Neural crest cell (in vitro differentiated cells): ENCODE measurements around the gene ASL. TPM values are rescaled to one million over a fixed set of nuclear protein-coding genes. Genes with fewer than 3 reads are reported as not detected.
A peak's percentile ranks its signal among the peaks of the same experiment; 100 is the strongest.
"Not testable (repeated sequence)": the region's sequence is repeated elsewhere in the genome, so short reads cannot be mapped to it uniquely, and the experiment has no call there.

Experiments
- DNase-seq: peaks from one replicate; pipeline ENCODE4 v3.0.0; 2021; ENCODE audit warnings: low read depth, mixed read lengths, low spot score
- H3K27ac Mint-ChIP-seq: one replicate; pipeline ENCODE4 v1.8.0; 2021; ENCODE audit warnings: mild to moderate bottlenecking, mixed read lengths; ENCODE audit not compliant: unreplicated experiment
- H3K27me3 Mint-ChIP-seq: 2 replicates; pipeline ENCODE4 v1.8.0; 2021; ENCODE audit warnings: low read depth, mild to moderate bottlenecking, mixed read lengths
- H3K36me3 Mint-ChIP-seq: 2 replicates; pipeline ENCODE4 v1.8.0; 2021; ENCODE audit warnings: low read depth, mild to moderate bottlenecking, mixed read lengths
- H3K4me1 Mint-ChIP-seq: 2 replicates; pipeline ENCODE4 v1.8.0; 2021; ENCODE audit warnings: mixed read lengths
- H3K4me3 Mint-ChIP-seq: one replicate; pipeline ENCODE4 v1.8.0; 2021; ENCODE audit warnings: mild to moderate bottlenecking, mixed read lengths
- H3K9me3 Mint-ChIP-seq: 2 replicates; pipeline ENCODE4 v1.8.0; 2021; ENCODE audit warnings: mixed read lengths
- CTCF ChIP-seq: fragments of 200-600 bp; sonication (generic); conservative IDR thresholded peaks from 2 replicates; pipeline ENCODE4 v1.5.0; 2021; ENCODE audit warnings: antibody characterized with exemption, mild to moderate bottlenecking
- total RNA-seq: library from RNA; stranded (reverse); gene quantifications from 2 replicates; pipeline ENCODE4 v1.2.1, GENCODE V29; 2021

The ASL gene
- total RNA-seq, 1 donor from 2014 or later, result 23.6 TPM

- H3K27ac Mint-ChIP-seq, result no peak overlapping the region
- H3K4me1 Mint-ChIP-seq, result peaks cover 37% of the 10 kb centered on the region
- TF ChIP-seq CTCF, result no peak
- H3K27me3 Mint-ChIP-seq, result no peaks in the 10 kb centered on the region
- no peak for DNase-seq
- H3K9me3 Mint-ChIP-seq, result no peaks in the 10 kb centered on the region
- H3K4me3 Mint-ChIP-seq, result no peak overlapping the region
- no peaks in the 10 kb centered on the region for H3K36me3 Mint-ChIP-seq
Measured at GRCh38 chr7:66123175-66123528, 47.5 kb downstream of the ASL start.

DNA sequence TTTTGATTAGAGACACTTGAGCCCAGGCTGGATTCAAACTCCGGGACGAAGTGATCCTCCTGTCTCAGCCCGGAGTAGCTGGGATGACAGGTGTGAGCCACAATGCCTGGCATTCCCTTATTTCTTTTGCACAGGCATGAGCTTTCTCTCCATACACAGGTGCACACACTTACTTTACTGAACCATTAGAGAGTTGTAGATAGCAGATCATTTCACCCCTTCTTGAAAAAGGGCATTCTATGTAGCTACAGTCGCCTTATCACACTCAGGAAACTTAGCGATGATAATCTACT, 48.9 kb downstream of the ASL start:
- H3K9me3 Mint-ChIP-seq, H3K36me3 Mint-ChIP-seq, H3K27ac Mint-ChIP-seq, DNase-seq, H3K4me3 Mint-ChIP-seq, H3K27me3 Mint-ChIP-seq: not testable (repeated sequence)
- peaks cover 24% of the 10 kb centered on the region for H3K4me1 Mint-ChIP-seq

DNA sequence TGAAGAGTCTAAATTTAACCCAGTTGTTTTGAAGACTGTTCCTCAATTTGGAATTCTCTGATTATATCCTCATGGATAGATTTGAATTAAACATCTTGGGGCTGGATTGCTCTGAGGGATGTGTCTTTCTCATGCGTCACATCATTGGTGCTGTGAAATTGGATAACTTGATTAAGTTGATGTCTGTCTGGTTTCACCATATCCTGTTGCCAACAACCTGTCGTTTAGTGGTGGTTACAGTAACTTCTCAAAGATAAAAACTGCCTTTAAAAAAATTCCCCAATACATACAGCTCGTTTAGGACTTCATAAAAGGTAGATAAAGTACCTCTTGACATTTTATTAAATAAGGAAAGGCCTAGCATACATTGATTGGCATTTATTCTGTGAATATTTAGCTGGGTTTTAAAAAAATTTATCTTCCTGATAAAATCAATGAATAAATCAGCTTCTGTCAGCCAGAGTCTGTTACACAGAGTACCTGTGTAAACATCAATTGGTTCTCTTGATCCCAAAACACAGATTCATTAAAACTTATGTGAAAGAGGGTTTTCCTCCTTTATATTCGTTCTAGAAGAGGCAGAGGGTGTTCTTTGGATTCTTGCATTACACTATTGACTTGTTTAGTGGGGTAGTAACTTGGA, 49.6 kb downstream of the ASL start:
- H3K27ac Mint-ChIP-seq, result no peak overlapping the region
- no peaks in the 10 kb centered on the region for H3K9me3 Mint-ChIP-seq
- no peak for DNase-seq
- H3K4me1 Mint-ChIP-seq, result peaks cover 24% of the 10 kb centered on the region
- no peaks in the 10 kb centered on the region for H3K36me3 Mint-ChIP-seq
- H3K27me3 Mint-ChIP-seq, result no peaks in the 10 kb centered on the region
- TF ChIP-seq CTCF, result no peak
- no peak overlapping the region for H3K4me3 Mint-ChIP-seq

DNA sequence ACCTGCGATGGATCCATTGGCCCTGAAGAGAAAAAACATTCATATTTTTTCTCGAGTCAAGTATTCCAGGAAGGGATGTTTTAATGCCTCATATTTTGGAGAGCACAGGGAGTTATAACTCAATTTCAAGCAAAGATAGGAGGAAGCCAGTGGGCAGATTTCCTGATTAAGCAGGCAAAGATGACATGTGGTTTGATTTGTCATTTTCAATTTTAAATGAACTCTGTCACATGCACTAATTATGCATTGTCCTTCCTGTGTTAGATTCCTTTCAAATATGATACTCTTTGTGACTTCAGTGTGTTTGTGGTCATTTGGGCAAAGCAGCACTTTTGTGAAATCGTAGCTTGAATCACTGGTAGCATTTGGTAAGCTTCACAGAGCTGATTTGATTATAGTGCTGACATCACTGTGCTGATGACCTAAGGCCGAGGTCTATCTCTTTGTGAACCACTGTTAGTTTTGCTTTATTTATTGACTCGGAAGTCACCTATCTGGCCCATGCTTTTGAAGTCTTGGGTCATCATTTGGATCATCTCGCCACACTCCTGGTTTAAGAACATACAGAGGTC, 50.2 kb downstream of the ASL start:
- H3K36me3 Mint-ChIP-seq, H3K27me3 Mint-ChIP-seq, H3K4me3 Mint-ChIP-seq, H3K9me3 Mint-ChIP-seq, DNase-seq: not testable (repeated sequence)
- peak overlapping the region; percentile 35 for H3K27ac Mint-ChIP-seq
- H3K4me1 Mint-ChIP-seq, result peaks cover 24% of the 10 kb centered on the region

GRCh38 chr7:66127172-66127571, 51.6 kb downstream of the ASL start:
- DNase-seq, H3K27me3 Mint-ChIP-seq, H3K36me3 Mint-ChIP-seq, H3K4me3 Mint-ChIP-seq, H3K9me3 Mint-ChIP-seq: not testable (repeated sequence)
- peak overlapping the region; percentile 19 for H3K27ac Mint-ChIP-seq
- H3K4me1 Mint-ChIP-seq, result peaks cover 24% of the 10 kb centered on the region

DNA sequence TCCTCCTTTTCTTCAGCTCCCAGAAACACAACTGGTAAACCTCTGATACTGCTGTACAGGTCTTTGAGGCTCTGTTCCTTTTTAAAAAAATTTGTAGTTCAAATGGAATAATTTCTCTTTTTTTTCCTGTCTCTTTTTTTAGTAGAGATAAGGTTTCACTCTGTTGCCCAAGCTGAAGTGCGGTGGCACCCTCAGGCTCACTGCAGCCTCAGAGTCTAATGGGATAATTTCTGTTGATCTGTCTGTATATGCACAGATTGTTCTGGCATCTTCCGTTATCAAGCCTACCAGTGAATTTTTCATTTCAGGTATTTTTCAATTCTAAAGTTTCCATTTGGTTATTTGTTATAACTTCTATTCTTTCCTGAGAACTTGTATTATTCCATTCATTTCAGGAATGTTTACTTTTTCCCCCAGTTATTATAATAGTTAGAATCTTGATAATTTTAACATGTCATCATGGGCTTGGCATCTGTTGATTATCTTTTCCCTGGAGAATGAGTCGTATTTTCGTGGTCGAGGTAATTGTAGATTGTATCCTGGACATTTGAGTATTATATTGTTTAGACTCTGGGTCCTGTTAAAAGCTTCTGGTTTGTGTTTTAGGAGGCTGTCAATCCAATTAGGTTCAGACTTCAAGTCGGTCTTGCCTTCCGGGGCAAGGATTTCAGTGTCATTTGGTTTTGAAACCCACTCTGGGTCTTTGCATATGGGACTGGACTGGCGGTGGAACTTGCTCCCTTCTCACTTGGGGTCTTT, 63.6 kb downstream of the ASL start:
- Mint-ChIP-seq H3K36me3 (peaks cover 10% of the 10 kb centered on the region), H3K4me3 (no peak overlapping the region), H3K4me1 (no peaks in the 10 kb centered on the region), H3K27ac (no peak overlapping the region), H3K9me3 (no peaks in the 10 kb centered on the region), H3K27me3 (no peaks in the 10 kb centered on the region)
- DNase-seq, result no peak
- no peak for TF ChIP-seq CTCF

GRCh38 chr7:66140924-66141323, 65.3 kb downstream of the ASL start:
- Mint-ChIP-seq H3K27ac (no peak overlapping the region), H3K9me3 (no peaks in the 10 kb centered on the region), H3K4me1 (no peaks in the 10 kb centered on the region), H3K36me3 (peaks cover 7% of the 10 kb centered on the region), H3K4me3 (no peak overlapping the region), H3K27me3 (no peaks in the 10 kb centered on the region)
- TF ChIP-seq CTCF, result peak; percentile 65
- DNase-seq, result peak; percentile 14
